ENCODE measurements around the gene TSACC.

TSACC gene

GRCh38 chr1:156376958-156377919 is 38.9 kb downstream of the TSACC start:
- peak in 1 of 2 donors; percentile 6 for DNase-seq

DNA sequence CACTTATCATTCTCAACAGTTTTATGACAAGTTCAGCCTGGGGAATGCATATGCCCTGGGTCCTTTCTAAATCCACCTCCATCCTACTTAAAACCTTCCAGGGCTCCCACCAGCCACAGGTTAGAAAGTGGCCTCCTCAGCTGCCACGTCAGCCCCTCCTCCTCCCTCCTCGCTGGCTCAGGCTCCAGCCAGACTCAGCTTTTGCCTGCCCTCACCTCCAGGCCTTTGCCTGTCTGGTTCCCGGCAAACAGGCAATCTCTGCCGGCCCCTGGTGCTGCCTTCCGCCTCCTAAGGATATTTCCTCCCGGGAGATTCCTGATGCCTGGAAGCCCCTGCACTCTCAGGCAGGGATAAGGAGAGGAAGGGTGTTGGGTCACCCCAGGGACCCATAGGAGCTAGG is 40.2 kb downstream of the TSACC start:
- no peak for DNase-seq

DNA sequence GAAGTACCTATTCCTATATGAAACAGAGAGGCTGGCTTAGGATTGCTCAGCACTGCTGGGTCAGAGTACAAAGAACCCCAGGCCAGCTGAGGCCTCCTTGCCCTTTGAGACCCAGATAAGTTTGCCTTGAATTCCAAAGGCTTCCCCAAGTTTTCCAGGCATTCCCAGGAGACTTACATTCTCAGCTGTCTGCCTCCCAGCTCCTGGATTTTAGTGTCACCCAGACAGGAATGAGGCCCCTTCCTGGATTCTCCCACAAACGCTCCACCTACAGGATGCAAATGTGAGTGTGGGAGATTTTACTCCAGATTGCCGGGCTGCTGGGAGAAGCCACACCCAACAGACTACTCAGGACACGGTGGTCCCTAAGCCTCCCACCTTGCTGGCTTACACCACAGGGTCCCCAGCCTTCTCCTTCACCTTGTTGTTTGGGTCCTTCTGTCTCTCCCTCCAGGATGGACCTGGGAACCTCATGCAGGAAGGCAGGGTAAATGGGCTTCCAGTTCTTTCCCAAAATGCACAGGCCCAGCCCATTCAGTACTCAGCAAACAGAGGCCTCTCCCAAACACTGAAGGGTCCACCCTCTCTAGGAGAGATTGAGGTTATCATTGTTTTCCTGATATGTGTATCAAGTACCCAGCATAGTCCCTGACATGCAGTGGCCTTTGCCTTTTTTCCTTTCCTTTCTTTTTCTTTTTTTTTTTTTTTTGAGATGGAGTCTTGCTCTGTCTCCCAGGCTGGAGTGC is 41.3 kb downstream of the TSACC start:
- DNase-seq = no peak

- DNase-seq = no peak
Measured at GRCh38 chr1:156382561-156382960, 44.2 kb downstream of the TSACC start.

DNA sequence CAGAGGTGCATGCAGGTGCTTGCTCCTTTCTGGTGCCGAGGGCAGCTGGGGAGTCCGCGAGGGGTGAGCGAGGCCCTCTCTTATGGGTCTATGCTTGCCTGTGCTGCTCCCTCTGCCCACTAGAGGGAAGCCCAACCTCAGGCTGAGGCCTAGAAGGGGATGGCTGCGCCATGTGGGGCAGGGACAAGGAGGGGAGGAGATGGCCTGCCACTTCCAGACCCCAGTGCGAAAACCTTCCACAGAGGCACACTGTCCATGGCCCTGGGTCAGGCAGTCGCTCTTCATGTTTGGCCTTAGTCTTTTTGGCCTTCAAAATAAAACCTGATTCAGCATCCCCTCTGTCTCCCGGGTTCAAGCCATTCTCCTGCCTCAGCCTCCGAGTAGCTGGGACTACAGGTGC is 44.7 kb downstream of the TSACC start:
- DNase-seq = peak in 1 of 2 donors; percentile 70

- peak; percentile 63 to 73 for DNase-seq
Measured at GRCh38 chr1:156384007-156384406, 45.7 kb downstream of the TSACC start.

DNA sequence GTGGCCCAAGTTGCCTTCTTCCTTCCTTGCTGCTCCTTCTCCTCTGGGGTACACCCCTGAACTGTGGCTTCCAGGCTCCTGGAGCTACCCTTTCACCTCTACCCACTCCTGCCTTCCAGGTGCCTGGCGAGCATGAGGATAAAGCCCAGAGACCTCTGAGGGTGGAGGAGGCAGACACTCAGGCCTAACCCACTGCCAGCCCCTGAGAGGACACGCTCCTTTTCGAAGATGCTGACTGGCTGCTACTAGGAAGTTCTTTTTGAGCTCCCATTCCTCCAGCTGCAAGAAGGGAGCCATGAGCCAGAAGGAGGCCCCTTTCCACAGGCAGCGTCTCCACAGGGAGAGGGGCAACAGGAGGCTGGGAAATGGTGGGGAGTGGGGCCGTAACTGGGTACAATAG is 46.3 kb downstream of the TSACC start:
- no peak for DNase-seq

GRCh38 chr1:156385534-156386031 is 47.3 kb downstream of the TSACC start:
- peak in 1 of 2 donors; percentile 78 for DNase-seq

DNA sequence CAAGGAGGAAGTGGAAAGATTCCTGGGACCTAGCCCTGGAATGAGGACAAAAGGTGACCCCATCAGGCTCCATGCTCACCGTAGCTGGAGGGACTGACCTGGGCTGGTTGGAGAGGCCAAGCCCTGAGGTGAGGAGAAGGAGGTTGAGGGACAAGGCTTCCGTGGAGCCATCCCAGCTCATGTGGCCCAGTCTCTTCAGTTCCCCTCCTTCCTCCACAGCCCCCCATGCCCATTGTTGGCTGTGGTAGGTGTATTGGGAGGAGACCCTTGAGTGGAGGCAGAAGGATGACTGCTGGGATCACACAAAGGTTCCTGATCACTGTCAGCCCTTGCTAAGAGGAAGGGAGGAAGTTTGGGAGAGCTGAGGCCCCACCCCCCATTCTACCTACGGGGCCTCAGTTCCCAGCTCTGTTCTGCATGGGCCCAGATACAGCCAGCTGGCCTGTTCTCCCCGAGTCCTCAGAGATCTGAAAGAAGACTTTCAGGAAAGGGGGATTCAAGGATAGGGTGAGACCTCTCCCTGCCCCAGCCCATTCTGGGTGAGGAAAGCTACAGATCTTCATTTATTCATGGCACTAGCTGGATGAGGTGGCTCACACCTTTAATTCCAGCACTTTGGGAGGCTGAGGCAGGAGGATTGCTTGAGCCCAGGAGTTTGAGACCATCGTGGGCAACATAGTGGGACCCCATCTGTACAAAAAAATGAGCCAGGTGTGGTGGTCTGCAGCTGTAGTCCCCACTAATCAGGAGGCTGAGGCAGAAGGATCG is 48.0 kb downstream of the TSACC start:
- DNase-seq = no peak

DNA sequence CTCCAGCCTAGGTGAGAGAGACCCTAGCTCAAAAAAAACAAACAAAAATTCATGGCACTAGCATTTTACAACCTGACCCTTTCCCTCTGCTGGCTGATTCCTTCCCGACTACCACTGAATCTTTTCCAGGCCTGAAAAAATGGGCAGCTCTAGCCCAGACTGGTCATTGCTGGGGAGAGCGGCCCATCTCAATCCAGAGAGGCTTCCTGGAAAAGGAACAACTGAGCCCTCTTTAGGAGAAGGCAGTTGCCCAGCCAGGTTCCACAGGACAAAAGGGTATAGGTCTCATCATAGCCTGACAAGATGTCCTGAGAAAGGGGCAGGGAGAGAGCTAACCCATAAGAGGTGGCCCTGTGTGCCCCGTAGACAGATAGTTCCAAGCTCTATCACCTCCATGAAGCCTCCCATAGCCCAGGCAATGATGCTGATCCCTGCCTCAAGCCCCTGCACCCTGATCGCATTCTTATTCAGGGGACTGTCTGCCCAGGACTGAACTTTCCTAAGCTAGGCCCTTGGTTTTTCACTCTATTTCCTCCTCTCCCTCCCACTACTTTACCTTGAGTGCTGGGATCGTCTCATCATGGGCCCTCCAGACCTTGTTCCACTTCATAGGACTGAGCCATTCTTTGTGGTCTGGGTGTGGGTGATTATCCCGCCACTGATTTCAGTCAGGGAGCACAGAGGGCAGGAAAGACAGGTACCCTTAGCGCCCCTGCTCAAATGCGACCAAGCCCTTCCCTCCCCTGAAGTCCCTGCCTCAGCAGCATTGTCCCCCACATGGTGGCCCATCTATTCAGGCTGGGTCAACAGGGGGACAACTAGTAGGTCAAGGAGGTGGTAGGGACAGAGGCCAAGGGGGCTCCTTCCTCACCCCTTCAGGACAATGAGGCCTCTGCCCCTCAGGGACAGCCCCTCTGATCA is 48.9 kb downstream of the TSACC start:
- no peak for DNase-seq

- DNase-seq = no peak
Measured at GRCh38 chr1:156387870-156388173, 49.5 kb downstream of the TSACC start.

DNA sequence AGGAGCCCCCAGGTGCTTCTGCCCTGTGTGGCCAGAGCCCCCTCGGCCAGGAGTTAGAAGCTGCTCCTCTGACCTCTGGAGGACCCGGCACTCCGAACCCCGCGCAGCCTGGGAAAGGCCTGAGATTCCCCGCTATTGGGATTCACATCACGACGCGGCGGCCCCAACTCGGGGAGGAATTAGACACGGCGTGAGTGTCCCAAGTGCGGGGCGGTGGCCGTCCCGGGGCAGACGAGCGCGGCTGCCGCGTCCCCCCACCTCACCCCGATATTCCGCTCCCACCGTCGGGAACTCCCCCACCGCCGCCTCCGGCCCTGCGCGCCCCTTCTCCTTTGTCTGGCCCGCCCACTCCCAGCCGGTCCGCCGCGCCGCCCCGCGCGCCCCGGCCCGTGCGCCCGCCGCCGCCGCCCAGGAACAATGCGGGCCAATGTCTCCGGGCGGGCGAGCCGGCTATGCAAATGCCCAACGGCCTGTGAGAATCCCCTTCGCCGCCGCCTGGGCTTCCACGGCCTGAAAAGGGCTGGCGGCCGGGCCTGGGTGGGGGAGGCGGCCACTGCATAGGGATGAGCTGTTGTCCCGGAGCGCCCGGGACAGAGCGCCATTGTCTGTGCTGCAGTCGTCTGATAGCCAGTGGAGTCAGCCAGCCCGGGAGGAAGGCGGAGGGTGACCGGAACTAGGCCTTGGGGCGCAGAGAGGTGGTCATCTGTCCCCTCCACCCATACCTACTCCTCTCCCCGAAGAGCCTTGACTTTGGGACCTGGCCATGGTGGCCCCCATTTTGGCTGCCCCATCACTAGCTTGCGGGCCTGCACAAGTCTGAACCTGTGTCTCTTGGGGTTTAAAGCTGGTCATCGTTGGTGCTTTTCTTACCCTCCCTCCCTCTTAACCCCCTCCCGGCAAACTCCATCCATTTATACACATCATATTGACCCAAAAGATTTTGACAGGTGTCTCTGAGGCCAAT is 50.1 kb downstream of the TSACC start:
- DNase-seq = no peak

DNA sequence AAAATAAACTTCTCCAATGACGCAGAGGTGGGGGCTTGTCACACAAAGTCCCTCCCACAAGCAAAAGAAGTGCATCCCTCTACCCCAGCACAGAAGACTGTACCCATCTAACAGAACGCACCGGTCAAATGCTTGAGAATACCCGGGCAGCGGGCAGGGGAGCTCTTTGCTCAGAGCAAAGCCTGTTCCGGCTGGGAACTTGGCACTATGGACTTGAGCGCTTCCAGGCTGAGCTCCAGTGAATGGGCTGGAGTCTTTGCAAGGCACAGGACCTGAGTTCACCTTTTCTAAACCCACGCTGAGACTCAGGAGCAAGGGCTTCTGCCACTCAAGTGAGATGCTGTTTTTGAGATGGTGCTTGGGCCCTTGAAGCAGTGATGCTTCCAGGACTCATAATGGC is 51.0 kb downstream of the TSACC start:
- no peak for DNase-seq

GRCh38 chr1:156390469-156391365 is 52.4 kb downstream of the TSACC start:
- DNase-seq = no peak

DNA sequence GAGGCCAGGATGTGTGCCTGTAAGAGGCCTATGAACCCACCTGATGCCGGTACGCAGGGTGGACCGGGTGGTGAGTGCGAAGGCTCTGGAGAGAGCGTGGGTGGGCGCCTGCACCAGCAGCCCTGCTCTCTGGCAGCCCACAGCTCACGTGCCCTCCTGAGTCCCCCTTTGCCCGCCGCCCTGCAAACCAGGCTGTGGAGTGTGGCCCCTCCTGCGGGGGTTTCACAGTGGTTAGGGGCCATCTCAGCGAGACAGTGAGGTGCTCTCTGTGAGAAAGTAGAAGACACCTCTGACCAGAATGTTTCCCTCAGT is 53.0 kb downstream of the TSACC start:
- DNase-seq = no peak

- no peak for DNase-seq
Measured at GRCh38 chr1:156391701-156392100, 53.4 kb downstream of the TSACC start.

DNA sequence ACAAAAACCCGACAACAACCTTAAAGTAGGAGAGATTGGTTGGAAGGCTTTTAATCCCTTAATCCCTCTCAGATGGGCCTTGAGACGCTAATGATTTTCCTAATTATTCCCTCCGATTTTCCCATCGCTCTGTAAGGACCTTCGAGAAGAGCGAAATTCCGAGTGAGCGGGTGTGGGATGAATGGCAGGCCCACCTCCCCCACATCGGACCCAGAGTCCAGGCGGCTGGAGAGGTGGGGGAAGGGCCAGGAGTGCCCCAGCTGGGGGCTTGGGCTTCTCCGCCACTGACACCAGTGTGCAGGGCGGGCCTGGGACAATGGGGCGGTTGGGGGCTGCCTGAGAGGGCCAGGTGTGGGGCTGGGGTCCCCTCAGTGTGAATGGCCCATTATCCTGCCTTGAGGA is 54.1 kb downstream of the TSACC start:
- no peak for DNase-seq

- DNase-seq = no peak
Measured at GRCh38 chr1:156393095-156393494, 54.8 kb downstream of the TSACC start.

DNA sequence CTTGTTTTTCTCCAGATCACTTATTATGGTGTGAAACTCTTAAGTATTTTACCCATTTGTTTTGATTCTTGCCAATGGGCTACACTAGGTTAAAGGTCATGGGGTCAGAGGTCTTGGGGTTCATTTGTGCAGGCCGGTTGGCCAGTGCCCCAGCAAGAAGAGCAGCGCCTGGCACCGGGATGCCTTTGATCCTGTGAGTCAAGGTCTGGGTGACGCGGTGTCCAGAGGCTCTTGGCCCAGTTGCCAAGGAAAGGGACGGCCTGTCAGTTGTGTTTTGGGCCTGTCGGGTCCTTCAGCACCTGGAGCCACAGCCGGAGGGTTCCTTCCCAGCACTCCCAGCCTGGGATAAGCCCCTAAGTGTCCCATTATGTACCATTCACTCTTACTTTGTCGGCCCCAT is 55.8 kb downstream of the TSACC start:
- DNase-seq = no peak
